GM12872 (cell line): ENCODE data around the gene RSPO4.

Experiments used
- TF ChIP-seq, protein P1 (sequence below): IDR thresholded peaks from 3 replicates; pipeline ENCODE4 v1.5.1; 2011; ENCODE audit warnings: low read depth, mild to moderate bottlenecking, low read length, moderate library complexity; ENCODE audit not compliant: insufficient read depth

RSPO4 gene

DNA sequence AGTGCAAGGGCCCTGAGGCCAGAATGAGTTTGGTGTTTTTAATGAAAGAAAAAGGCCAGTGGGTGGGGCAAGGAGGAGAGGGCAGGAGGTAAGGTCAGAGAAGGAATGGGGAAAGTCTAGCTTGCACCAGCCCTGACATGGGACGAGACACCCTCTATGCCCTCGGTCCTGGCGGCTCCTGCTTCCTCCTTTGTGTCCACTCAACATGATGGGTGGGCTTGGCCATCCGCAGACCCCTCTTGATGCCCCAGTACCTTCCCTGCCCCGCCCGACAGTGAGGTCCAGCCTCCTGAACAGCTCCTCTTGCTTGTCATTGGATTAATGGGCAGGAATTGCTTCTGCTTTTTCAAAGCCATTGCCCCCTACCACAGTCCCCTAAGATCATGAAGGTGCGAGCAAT lies 52.4 kb downstream of the RSPO4 start:
- TF ChIP-seq, protein P1, sequence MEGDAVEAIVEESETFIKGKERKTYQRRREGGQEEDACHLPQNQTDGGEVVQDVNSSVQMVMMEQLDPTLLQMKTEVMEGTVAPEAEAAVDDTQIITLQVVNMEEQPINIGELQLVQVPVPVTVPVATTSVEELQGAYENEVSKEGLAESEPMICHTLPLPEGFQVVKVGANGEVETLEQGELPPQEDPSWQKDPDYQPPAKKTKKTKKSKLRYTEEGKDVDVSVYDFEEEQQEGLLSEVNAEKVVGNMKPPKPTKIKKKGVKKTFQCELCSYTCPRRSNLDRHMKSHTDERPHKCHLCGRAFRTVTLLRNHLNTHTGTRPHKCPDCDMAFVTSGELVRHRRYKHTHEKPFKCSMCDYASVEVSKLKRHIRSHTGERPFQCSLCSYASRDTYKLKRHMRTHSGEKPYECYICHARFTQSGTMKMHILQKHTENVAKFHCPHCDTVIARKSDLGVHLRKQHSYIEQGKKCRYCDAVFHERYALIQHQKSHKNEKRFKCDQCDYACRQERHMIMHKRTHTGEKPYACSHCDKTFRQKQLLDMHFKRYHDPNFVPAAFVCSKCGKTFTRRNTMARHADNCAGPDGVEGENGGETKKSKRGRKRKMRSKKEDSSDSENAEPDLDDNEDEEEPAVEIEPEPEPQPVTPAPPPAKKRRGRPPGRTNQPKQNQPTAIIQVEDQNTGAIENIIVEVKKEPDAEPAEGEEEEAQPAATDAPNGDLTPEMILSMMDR = no peak

DNA sequence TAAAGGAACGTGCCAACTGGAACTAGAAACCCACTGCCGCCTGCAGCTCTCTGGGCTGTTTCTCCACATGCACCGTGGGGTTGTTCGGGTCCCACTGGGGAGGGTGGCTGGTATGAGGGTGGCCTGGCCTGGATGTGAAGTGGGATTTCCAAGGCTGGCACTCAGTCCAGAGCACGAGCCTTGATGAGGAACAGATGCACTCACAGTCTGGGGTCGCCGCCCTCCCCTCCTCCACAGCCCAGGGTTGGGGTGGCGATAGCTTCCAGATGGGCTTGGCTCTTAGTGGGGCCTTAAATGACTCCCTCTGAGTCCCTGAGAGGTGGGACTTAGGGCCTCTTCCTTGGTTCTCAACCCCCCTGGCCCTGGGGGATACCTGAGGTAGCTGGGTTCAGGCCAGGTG lies 55.3 kb downstream of the RSPO4 start:
- TF ChIP-seq, protein P1 = no peak

DNA sequence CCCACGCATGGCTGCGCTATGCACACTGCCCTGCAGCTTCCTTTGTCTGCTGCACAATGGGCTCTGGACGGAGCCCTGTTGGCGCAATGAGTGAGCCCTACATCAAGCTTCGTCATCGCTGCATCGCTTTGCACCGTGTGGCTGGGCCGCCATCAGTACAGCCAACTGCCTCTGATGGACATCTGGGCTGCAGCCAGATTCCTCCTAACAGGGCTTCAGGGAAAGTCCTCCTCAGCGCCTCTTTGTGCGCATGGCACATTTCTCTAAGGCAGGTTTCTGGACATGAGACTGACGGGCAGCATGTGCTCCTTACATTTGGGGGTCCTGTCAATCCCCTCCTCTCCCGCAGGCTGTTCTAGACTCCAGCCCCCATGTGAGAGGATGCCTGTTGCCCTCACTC lies 56.3 kb downstream of the RSPO4 start:
- TF ChIP-seq, protein P1 = no peak

DNA sequence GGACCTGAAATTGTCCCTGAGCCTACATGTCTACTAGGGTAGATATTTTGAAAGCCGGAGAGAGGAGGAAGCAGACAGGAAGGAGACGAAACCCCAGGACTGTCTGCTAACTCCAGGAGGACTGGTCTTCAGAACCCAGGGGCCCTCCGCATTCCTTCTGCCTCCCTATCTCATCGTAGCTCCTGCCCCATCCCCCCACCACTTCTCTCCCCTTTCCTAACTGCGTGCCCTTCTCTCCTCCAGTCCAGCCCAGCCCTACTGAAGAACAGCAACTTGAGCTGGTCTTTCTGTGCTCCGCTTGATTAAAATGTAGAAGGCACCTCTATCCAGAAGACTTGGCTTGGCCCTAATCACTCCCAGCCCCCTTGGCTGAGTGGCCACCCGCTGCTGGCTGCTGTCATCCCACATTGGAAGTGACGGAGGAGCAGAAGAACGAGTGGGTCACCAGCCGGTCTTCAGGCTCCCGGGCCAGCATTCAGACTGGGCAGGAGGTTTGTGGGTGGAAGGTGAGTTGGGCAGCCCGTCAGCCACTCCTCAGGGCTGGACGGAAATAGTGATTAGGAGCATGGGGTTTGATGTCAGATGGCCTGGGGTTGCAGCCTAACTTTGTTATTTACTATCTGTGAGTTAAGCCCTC lies 57.2 kb downstream of the RSPO4 start:
- TF ChIP-seq, protein P1 = no peak

DNA sequence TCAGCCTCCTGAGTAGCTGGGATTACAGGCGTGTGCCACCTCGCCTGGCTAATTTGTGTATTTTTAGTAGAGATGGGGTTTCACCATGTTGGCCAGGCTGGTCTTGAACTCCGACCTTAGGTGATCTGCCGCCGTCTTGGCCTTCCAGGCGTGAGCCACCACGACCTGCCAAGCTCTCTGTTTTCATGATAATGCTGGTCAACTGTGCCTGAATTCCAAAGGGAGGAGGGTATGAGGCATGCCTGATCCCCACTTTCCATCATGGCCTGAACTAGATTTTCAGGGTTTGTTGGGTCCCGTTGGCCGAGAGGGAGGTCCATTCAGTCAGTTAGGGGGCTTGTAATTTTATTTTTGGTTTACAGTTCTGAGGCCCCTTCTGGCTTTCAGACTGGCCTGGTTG lies 58.0 kb downstream of the RSPO4 start:
- TF ChIP-seq, protein P1 = no peak

DNA sequence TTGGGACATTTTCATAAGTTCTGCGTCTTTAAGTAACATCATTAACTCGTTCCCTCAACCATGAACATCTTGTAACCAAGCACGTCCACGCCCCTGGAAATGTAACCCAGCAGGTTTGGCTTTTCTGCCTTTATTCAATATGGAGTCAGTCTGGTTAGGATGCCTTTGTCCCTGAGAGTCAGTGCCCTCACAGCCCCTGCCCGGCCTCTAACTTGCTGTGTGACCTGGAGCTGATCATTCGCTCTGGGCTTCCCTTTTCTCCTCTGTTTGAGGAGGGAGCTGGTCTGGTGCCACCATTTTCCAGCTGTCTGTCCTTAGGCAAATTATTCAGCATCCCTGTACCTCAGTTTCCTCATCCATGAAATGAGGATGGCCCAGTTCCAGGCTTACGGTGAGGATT lies 59.5 kb downstream of the RSPO4 start:
- TF ChIP-seq, protein P1 = no peak

DNA sequence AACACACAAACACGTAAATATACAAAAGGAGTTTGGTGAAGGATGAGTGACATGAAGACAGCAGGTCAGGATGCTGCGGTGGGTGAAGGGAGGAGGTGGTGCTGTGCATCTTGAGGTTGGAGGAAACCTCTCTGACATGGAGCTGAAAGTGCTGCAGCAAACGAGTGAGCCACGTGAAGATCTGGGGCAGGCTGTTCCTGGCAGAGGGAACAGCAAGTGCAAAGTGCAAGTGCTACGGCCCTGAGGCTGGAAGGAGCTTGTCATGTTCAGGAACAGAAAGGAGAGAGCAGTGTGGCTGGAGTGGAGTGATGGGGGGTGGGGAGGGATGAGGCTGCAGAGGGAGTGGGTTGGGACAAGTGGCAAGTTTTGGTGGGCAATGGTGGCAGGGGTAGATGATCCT lies 61.2 kb downstream of the RSPO4 start:
- TF ChIP-seq, protein P1 = no peak
